Activated CD8-positive, alpha-beta T cell treated with anti-CD3 and anti-CD28 coated beads for 36 hours (primary cell): ENCODE results near the gene EPHA4. TPM values are rescaled to one million over a fixed set of nuclear protein-coding genes. Genes with fewer than 3 reads are reported as not detected.

ENCODE experiments used
- ATAC-seq: fragments of 200-7000 bp; cut with Tn5 transposase; one replicate; pipeline ENCODE4 v1.10.0; 2021; ENCODE audit warnings: mild to moderate bottlenecking, moderate library complexity
- CTCF ChIA-PET: fragments of 350-600 bp; sonication (Branson Sonifier 250); formaldehyde crosslinking; loops from one replicate; lab custom pipeline; 2021; ENCODE audit warnings: antibody characterized with exemption; lab: Charles Lee
- POLR2A ChIA-PET: fragments of 350-600 bp; sonication (Branson Sonifier 250); formaldehyde crosslinking; loops from one replicate; lab custom pipeline; 2021; ENCODE audit warnings: antibody characterized with exemption; lab: Charles Lee
- DNase-seq: peaks from one replicate; pipeline ENCODE4 v3.0.0-alpha.2; 2020
- H3K27ac Mint-ChIP-seq: one replicate; pipeline ENCODE4 v1.8.0; 2021; ENCODE audit warnings: mild to moderate bottlenecking, mixed read lengths
- H3K27me3 Mint-ChIP-seq: one replicate; pipeline ENCODE4 v1.8.0; 2021; ENCODE audit warnings: mixed read lengths
- H3K36me3 Mint-ChIP-seq: one replicate; pipeline ENCODE4 v1.8.0; 2021; ENCODE audit warnings: low read depth, mixed read lengths
- H3K4me1 Mint-ChIP-seq: one replicate; pipeline ENCODE4 v1.8.0; 2021; ENCODE audit warnings: low read depth, mixed read lengths
- H3K4me3 Mint-ChIP-seq: one replicate; pipeline ENCODE4 v1.8.0; 2021; ENCODE audit warnings: mild to moderate bottlenecking, moderate library complexity, mixed read lengths
- H3K9me3 Mint-ChIP-seq: one replicate; pipeline ENCODE4 v1.8.0; 2021; ENCODE audit warnings: mixed read lengths
- CTCF ChIP-seq: fragments of 200-600 bp; IDR thresholded peaks from one replicate; pipeline ENCODE4 v1.8.0; 2022; ENCODE audit warnings: antibody characterized with exemption, mild to moderate bottlenecking
- intact Hi-C: fragments of 100-400 bp; cut with micrococcal nuclease; formaldehyde crosslinking; loops from one replicate; pipeline ENCODE4 v1.10.0; 2022
- total RNA-seq, 2 experiments: library from RNA; stranded (reverse); gene quantifications; one replicate each; pipeline ENCODE4 v1.2.3, GENCODE V29; 2021

EPHA4 gene
- total RNA-seq, 2 experiments from 2014 or later: 1.8 to 2.3 TPM

DNA sequence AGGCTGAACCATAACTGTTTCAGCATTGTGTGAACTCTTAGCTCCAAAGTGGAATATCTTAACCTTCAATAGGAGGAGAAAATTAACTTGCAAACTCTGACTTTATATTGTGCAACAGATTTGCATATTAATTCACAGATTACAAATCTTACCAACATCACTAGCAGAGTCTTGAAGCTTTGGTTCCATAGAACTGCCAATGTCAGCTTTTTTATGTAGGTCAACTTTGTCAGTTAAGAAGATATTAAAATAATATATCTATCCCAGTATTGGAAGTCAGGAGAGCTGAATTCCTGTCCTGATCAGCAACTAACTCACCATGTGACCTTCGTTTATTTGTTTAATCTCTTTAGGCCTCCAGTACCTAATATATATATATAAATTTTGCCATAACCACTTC, 121.8 kb downstream of the EPHA4 start:
- Mint-ChIP-seq H3K27me3 (no peaks in the 10 kb centered on the region), H3K4me3 (no peak overlapping the region), H3K36me3 (no peaks in the 10 kb centered on the region), H3K4me1 (no peaks in the 10 kb centered on the region), H3K27ac (no peak overlapping the region), H3K9me3 (no peaks in the 10 kb centered on the region)
- no peak for ATAC-seq
- intact Hi-C loops: no loop called here
- no peak for DNase-seq
- TF ChIP-seq CTCF: no peak
- ChIA-PET POLR2A (no interaction called here), CTCF (no interaction called here)

- no peak for DNase-seq
- intact Hi-C loops: no loop called here
- H3K4me1 Mint-ChIP-seq: no peaks in the 10 kb centered on the region
- H3K4me3 Mint-ChIP-seq: no peak overlapping the region
- no peak overlapping the region for H3K27ac Mint-ChIP-seq
- H3K36me3 Mint-ChIP-seq: no peaks in the 10 kb centered on the region
- ChIA-PET CTCF (no interaction called here), POLR2A (no interaction called here)
- H3K27me3 Mint-ChIP-seq: no peaks in the 10 kb centered on the region
- no peaks in the 10 kb centered on the region for H3K9me3 Mint-ChIP-seq
- ATAC-seq: no peak
- TF ChIP-seq CTCF: no peak
These were observed 122.7 kb downstream of the EPHA4 start for GRCh38 chr2:221449406-221449805.

- no peak for DNase-seq
- Mint-ChIP-seq H3K4me1 (no peaks in the 10 kb centered on the region), H3K4me3 (no peak overlapping the region), H3K9me3 (no peaks in the 10 kb centered on the region), H3K27me3 (no peaks in the 10 kb centered on the region), H3K27ac (no peak overlapping the region), H3K36me3 (no peaks in the 10 kb centered on the region)
- TF ChIP-seq CTCF: no peak
- POLR2A ChIA-PET: no interaction called here
- intact Hi-C loops: no loop called here
- no peak for ATAC-seq
- CTCF ChIA-PET: no interaction called here
These were observed 123.2 kb downstream of the EPHA4 start for GRCh38 chr2:221448844-221449390.

- Mint-ChIP-seq H3K9me3 (no peaks in the 10 kb centered on the region), H3K4me1 (no peaks in the 10 kb centered on the region), H3K27ac (no peak overlapping the region), H3K27me3 (no peaks in the 10 kb centered on the region), H3K4me3 (no peak overlapping the region), H3K36me3 (no peaks in the 10 kb centered on the region)
- no peak for ATAC-seq
- ChIA-PET CTCF (no interaction called here), POLR2A (no interaction called here)
- TF ChIP-seq CTCF: no peak
- DNase-seq: no peak
- intact Hi-C loops: no loop called here
These were observed 123.9 kb downstream of the EPHA4 start for GRCh38 chr2:221448057-221448843.

DNA sequence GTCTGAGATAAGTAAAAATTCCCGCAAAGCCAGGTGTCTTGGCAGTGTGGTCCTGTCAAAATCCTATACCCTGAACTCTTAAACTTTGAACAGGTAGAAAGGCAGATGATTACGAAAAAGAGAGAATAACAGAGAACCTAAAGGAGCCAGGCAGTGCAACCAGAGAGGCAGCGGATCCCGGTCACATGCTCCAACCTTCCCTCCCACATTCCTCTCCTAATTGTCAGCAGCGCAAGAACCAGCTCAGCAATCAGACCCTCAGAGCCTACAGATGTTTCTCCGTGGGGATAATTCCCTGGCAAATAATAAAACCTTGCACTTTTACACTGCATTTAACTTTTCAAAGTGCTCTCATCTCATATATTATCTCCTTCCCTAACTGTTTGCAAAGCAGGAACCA, 124.8 kb downstream of the EPHA4 start:
- no peak for TF ChIP-seq CTCF
- ChIA-PET POLR2A (no interaction called here), CTCF (no interaction called here)
- intact Hi-C loops: no loop called here
- Mint-ChIP-seq H3K4me1 (no peaks in the 10 kb centered on the region), H3K36me3 (no peaks in the 10 kb centered on the region), H3K9me3 (no peaks in the 10 kb centered on the region), H3K27ac (no peak overlapping the region), H3K27me3 (no peaks in the 10 kb centered on the region), H3K4me3 (no peak overlapping the region)
- DNase-seq (no peak), ATAC-seq (no peak)
